ENCODE data around the gene LRBA.
"Not testable (repeated sequence)": the region's sequence is repeated elsewhere in the genome, so short reads cannot be mapped to it uniquely, and the experiment has no call there.

Gene LRBA

GRCh38 chr4:150415213-150415612 lies 599.9 kb downstream of the LRBA start:
- DNase-seq (ENCODE audit: low read depth), result no peak

- no peak for DNase-seq (ENCODE audit: low read depth)
Measured at GRCh38 chr4:150411520-150411919, 603.6 kb downstream of the LRBA start.

- DNase-seq (ENCODE audit: low read depth), result peak; percentile 6
Measured at GRCh38 chr4:150402871-150403272, 612.2 kb downstream of the LRBA start.

- DNase-seq (ENCODE audit: low read depth), result no peak
Measured at GRCh38 chr4:150401083-150401687, 613.9 kb downstream of the LRBA start.

- DNase-seq (ENCODE audit: low read depth), result peak; percentile 5
Measured at GRCh38 chr4:150395872-150396271, 619.2 kb downstream of the LRBA start.

- no peak for DNase-seq (ENCODE audit: low read depth)
Measured at GRCh38 chr4:150394046-150394445, 621.0 kb downstream of the LRBA start.

- no peak for DNase-seq (ENCODE audit: low read depth)
Measured at GRCh38 chr4:150391052-150391451, 624.0 kb downstream of the LRBA start.

- DNase-seq (ENCODE audit: low read depth), result no peak
Measured at GRCh38 chr4:150390531-150390910, 624.6 kb downstream of the LRBA start.

- DNase-seq (ENCODE audit: low read depth), result no peak
Measured at GRCh38 chr4:150389896-150390530, 625.1 kb downstream of the LRBA start.

- DNase-seq (ENCODE audit: low read depth), result no peak
Measured at GRCh38 chr4:150387981-150388380, 627.1 kb downstream of the LRBA start.

- DNase-seq (ENCODE audit: low read depth), result not testable (repeated sequence)
Measured at GRCh38 chr4:150386415-150386814, 628.7 kb downstream of the LRBA start.

- no peak for DNase-seq (ENCODE audit: low read depth)
Measured at GRCh38 chr4:150385606-150386005, 629.5 kb downstream of the LRBA start.

- no peak for DNase-seq (ENCODE audit: low read depth)
Measured at GRCh38 chr4:150384249-150384648, 630.8 kb downstream of the LRBA start.

- no peak for DNase-seq (ENCODE audit: low read depth)
Measured at GRCh38 chr4:150382028-150382427, 633.1 kb downstream of the LRBA start.

- DNase-seq (ENCODE audit: low read depth), result no peak
Measured at GRCh38 chr4:150381609-150382008, 633.5 kb downstream of the LRBA start.

GRCh38 chr4:150381036-150381435 lies 634.0 kb downstream of the LRBA start:
- no peak for DNase-seq (ENCODE audit: low read depth)

GRCh38 chr4:150379454-150379853 lies 635.6 kb downstream of the LRBA start:
- DNase-seq (ENCODE audit: low read depth), result no peak

GRCh38 chr4:150375025-150375424 lies 640.1 kb downstream of the LRBA start:
- no peak for DNase-seq (ENCODE audit: low read depth)

- DNase-seq (ENCODE audit: low read depth), result no peak
Measured at GRCh38 chr4:150371869-150372268, 643.2 kb downstream of the LRBA start.

GRCh38 chr4:150369434-150370380 lies 645.4 kb downstream of the LRBA start:
- DNase-seq (ENCODE audit: low read depth), result no peak

- no peak for DNase-seq (ENCODE audit: low read depth)
Measured at GRCh38 chr4:150368667-150369066, 646.4 kb downstream of the LRBA start.

- no peak for DNase-seq (ENCODE audit: low read depth)
Measured at GRCh38 chr4:150367326-150367725, 647.8 kb downstream of the LRBA start.

GRCh38 chr4:150366487-150366999 lies 648.5 kb downstream of the LRBA start:
- no peak for DNase-seq (ENCODE audit: low read depth)

Measured in activated T-cell treated with anti-CD3 and anti-CD28 coated beads for 48 hours (primary cell).